MM.1S (cell line): Measurements from ENCODE around the gene BLOC1S2.

ENCODE experiments used
- CTCF ChIP-seq: fragments of 300-600 bp; sonication (generic); IDR thresholded peaks from 2 replicates; pipeline ENCODE4 v1.5.1; 2016; ENCODE audit warnings: antibody characterized with exemption, low read length, mixed read lengths
- EZH2 ChIP-seq: fragments of 300-600 bp; sonication (generic); optimal IDR thresholded peaks from 2 replicates; pipeline ENCODE3; 2017; ENCODE audit warnings: low read depth, mild to moderate bottlenecking, antibody characterized with exemption, low read length, mixed read lengths

- TF ChIP-seq CTCF, result no peak
- no peak for TF ChIP-seq EZH2
Observed at GRCh38 chr10:100293066-100293465, 6.6 kb upstream of the BLOC1S2 start.
